ENCODE measurements around the gene ARHGEF3. TPM values are rescaled to one million over a fixed set of nuclear protein-coding genes. Genes with fewer than 3 reads are reported as not detected.
A peak's percentile ranks its signal among the peaks of the same experiment; 100 is the strongest.
"Not testable (repeated sequence)": the region's sequence is repeated elsewhere in the genome, so short reads cannot be mapped to it uniquely, and the experiment has no call there.

ARHGEF3 gene
- total and polyA plus RNA-seq, 2 experiments from 2014 or later = 41.7 to 63.8 TPM

DNA sequence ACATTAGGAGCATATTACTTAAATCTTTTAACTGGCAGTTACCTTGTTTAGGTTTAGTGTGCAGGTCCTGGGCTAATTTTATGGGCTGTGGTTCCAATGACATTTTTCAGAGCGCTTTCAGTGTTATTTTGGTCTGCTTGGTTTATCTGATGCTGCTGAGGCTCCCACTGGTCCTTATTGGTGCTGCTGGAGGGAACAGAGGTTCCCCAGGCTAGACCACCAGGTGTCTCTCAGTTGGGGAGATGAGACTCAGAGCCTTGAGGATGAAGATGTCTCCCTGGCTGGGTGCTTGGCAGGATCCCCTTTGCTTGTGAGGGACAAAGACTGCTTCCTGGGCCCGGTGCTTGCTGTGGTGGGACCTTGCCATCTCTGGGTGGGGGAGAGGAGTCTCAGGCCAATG is 90.4 kb downstream of the ARHGEF3 start:
- no peak for DNase-seq (ENCODE audit: low spot score)
- no peak overlapping the region for H3K4me3 ChIP-seq
- no peaks in the 10 kb centered on the region for H3K79me2 ChIP-seq
- no peaks in the 10 kb centered on the region for H3K36me3 ChIP-seq (replicated peaks; ENCODE audit: insufficient read depth, low read depth)
- H3K4me1 ChIP-seq (ENCODE audit: insufficient read depth) = no peaks in the 10 kb centered on the region
- H3K27me3 ChIP-seq = no peaks in the 10 kb centered on the region
- H3K9me3 ChIP-seq (ENCODE audit: low read depth) = peaks cover 2% of the 10 kb centered on the region
- H3K9me2 ChIP-seq (replicated peaks; ENCODE audit: insufficient read depth) = no peaks in the 10 kb centered on the region
- H3K27ac ChIP-seq = no peak overlapping the region
- 97% methylated on average over 2 of the region's 2 CpGs for WGBS (ENCODE audit: low lambda C conversion rate, missing lambda C conversion rate)
- H4K20me1 ChIP-seq (ENCODE audit: insufficient read depth, poor library complexity, severe bottlenecking) = no peaks in the 10 kb centered on the region
- H3K4me2 ChIP-seq = no peak overlapping the region
- H2AFZ ChIP-seq = no peak overlapping the region
- TF ChIP-seq, protein P1, sequence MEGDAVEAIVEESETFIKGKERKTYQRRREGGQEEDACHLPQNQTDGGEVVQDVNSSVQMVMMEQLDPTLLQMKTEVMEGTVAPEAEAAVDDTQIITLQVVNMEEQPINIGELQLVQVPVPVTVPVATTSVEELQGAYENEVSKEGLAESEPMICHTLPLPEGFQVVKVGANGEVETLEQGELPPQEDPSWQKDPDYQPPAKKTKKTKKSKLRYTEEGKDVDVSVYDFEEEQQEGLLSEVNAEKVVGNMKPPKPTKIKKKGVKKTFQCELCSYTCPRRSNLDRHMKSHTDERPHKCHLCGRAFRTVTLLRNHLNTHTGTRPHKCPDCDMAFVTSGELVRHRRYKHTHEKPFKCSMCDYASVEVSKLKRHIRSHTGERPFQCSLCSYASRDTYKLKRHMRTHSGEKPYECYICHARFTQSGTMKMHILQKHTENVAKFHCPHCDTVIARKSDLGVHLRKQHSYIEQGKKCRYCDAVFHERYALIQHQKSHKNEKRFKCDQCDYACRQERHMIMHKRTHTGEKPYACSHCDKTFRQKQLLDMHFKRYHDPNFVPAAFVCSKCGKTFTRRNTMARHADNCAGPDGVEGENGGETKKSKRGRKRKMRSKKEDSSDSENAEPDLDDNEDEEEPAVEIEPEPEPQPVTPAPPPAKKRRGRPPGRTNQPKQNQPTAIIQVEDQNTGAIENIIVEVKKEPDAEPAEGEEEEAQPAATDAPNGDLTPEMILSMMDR (IDR thresholded peaks at IDR 0.05; ENCODE audit: poor library complexity) = no peak
- TF ChIP-seq EZH2 (IDR thresholded peaks at IDR 0.05; ENCODE audit: borderline replicate concordance) (no peak), EZH2phosphoT487 (IDR thresholded peaks at IDR 0.05; ENCODE audit: low read depth, severe bottlenecking, unreplicated experiment) (no peak)

DNA sequence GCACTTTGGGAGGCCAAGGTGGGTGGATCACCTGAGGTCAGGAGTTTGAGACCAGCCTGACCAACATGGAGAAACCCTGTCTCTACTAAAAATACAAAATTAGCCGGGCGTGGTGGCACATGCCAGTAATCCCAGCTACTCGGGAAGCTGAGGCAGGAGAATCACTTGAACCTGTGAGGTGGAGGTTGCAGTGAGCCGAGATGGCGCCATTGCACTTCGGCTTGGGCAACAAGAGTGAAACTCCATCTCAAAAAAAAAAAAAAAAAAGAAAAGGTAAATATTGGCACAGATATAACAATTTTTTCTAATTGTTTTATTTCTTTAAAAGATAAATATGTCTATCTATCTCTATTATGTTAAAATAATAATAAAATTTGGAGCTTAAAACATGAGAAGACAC is 94.3 kb downstream of the ARHGEF3 start:
- not testable (repeated sequence) for H3K4me1 ChIP-seq (ENCODE audit: insufficient read depth); H4K20me1 ChIP-seq (ENCODE audit: insufficient read depth, poor library complexity, severe bottlenecking); H2AFZ ChIP-seq; H3K9me3 ChIP-seq (ENCODE audit: low read depth); H3K36me3 ChIP-seq (replicated peaks; ENCODE audit: insufficient read depth, low read depth); H3K27ac ChIP-seq; H3K4me2 ChIP-seq; H3K79me2 ChIP-seq; H3K4me3 ChIP-seq; H3K27me3 ChIP-seq; H3K9me2 ChIP-seq (replicated peaks; ENCODE audit: insufficient read depth); DNase-seq (ENCODE audit: low spot score)
- WGBS (ENCODE audit: low lambda C conversion rate, missing lambda C conversion rate) = 93% methylated on average over 6 of the region's 6 CpGs
- TF ChIP-seq, protein P1 (IDR thresholded peaks at IDR 0.05; ENCODE audit: poor library complexity) = peak; percentile 5

DNA sequence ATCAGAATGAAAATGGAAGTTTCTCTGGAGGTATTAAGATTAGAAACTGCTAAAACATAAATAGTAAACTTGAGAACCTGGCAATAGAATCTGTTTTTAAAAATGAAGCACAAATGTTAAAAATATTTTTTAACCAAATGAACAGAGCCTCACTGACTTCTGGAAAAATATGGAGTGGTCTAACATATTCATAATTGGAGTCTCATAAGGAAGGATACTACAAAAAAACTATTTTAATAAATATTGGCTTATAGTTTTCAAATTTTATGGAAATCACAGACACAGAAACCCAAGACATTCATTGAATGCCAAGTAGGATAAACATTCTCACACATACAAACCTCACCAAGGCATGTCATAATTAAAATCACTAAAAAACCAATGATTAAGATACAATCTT is 95.1 kb downstream of the ARHGEF3 start:
- Histone ChIP-seq H3K4me1 (ENCODE audit: insufficient read depth) (no peaks in the 10 kb centered on the region), H3K4me3 (no peak overlapping the region), H2AFZ (no peak overlapping the region), H3K79me2 (no peaks in the 10 kb centered on the region), H3K36me3 (replicated peaks; ENCODE audit: insufficient read depth, low read depth) (no peaks in the 10 kb centered on the region), H3K9me3 (ENCODE audit: low read depth) (peaks cover 4% of the 10 kb centered on the region), H3K9me2 (replicated peaks; ENCODE audit: insufficient read depth) (no peaks in the 10 kb centered on the region), H3K27ac (no peak overlapping the region), H3K4me2 (no peak overlapping the region), H3K27me3 (no peaks in the 10 kb centered on the region), H4K20me1 (ENCODE audit: insufficient read depth, poor library complexity, severe bottlenecking) (no peaks in the 10 kb centered on the region)
- no peak for DNase-seq (ENCODE audit: low spot score)
- no peak for TF ChIP-seq EZH2phosphoT487 (IDR thresholded peaks at IDR 0.05; ENCODE audit: low read depth, severe bottlenecking, unreplicated experiment)
- TF ChIP-seq EZH2 (IDR thresholded peaks at IDR 0.05; ENCODE audit: borderline replicate concordance) = no peak
- TF ChIP-seq, protein P1 (IDR thresholded peaks at IDR 0.05; ENCODE audit: poor library complexity) = no peak

DNA sequence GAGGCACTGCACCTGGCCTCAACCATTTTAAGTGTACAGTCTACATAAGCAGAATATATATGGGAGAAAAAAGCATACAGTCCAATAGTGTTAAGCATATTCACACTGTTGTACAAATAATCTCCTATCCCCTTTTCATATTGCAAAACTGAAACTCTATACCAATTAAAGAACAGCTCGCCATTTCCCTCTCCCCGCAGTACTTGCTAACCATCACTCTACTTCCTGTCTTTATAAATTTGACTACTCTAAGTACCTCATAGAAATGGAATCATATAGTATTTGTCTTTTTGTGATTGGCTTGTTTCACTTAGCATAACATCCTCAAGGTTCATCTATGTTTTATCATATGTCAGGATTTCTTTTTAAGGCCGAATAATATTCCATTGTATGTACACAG is 97.0 kb downstream of the ARHGEF3 start:
- Histone ChIP-seq H3K79me2 (no peaks in the 10 kb centered on the region), H3K27ac (no peak overlapping the region), H2AFZ (no peak overlapping the region), H3K4me1 (ENCODE audit: insufficient read depth) (no peaks in the 10 kb centered on the region), H3K4me3 (no peak overlapping the region), H3K4me2 (no peak overlapping the region), H3K9me3 (ENCODE audit: low read depth) (peaks cover 4% of the 10 kb centered on the region), H3K27me3 (no peaks in the 10 kb centered on the region), H4K20me1 (ENCODE audit: insufficient read depth, poor library complexity, severe bottlenecking) (no peaks in the 10 kb centered on the region), H3K9me2 (replicated peaks; ENCODE audit: insufficient read depth) (no peaks in the 10 kb centered on the region), H3K36me3 (replicated peaks; ENCODE audit: insufficient read depth, low read depth) (no peaks in the 10 kb centered on the region)
- no peak for DNase-seq (ENCODE audit: low spot score)
- TF ChIP-seq, protein P1 (IDR thresholded peaks at IDR 0.05; ENCODE audit: poor library complexity) = no peak
- TF ChIP-seq EZH2phosphoT487 (IDR thresholded peaks at IDR 0.05; ENCODE audit: low read depth, severe bottlenecking, unreplicated experiment) (no peak), EZH2 (IDR thresholded peaks at IDR 0.05; ENCODE audit: borderline replicate concordance) (no peak)
- WGBS (ENCODE audit: low lambda C conversion rate, missing lambda C conversion rate) = 98% methylated on average over 3 of the region's 3 CpGs
